Upper lobe of left lung (tissue), 6 donors: ENCODE results near the gene C6orf141. TPM values are rescaled to one million over a fixed set of nuclear protein-coding genes. Genes with fewer than 3 reads are reported as not detected.

ENCODE experiments used
- ATAC-seq, 2 donors: fragments of 200-7000 bp; cut with Tn5 transposase; one replicate each; pipeline ENCODE4 v1.9.1; 2022; ENCODE audit warnings: mild to moderate bottlenecking in 2 of 2, moderate library complexity in 2 of 2; ENCODE audit not compliant: low FRiP score in 2 of 2
- DNase-seq, 2 donors: peaks; one replicate each; pipeline ENCODE4 v3.0.0-alpha.2; 2019 to 2020
- H3K27ac ChIP-seq, 4 donors: fragments of 200-600 bp; sonication (generic); one replicate each; pipeline ENCODE4 v1.5.1; 2016 to 2019
- H3K27me3 ChIP-seq, 4 donors: fragments of 200-600 bp; sonication (generic); one replicate each; pipeline ENCODE4 v1.5.1; 2017 to 2019
- H3K36me3 ChIP-seq, 4 donors: fragments of 200-600 bp; sonication (generic); one replicate each; pipeline ENCODE4 v1.5.1; 2016 to 2019
- H3K4me1 ChIP-seq, 4 donors: fragments of 200-600 bp; sonication (generic); one replicate each; pipeline ENCODE4 v1.5.1; 2018 to 2019
- H3K4me3 ChIP-seq, 4 donors: fragments of 200-600 bp; sonication (generic); one replicate each; pipeline ENCODE4 v1.5.1; 2017 to 2019; ENCODE audit warnings: mild to moderate bottlenecking in 2 of 4, moderate library complexity in 1 of 4
- H3K9me3 ChIP-seq, 4 donors: fragments of 200-600 bp; sonication (generic); one replicate each; pipeline ENCODE4 v1.5.1; 2018 to 2019
- CTCF ChIP-seq, 6 experiments: fragments of 450-650 bp in 4 of 6; fragments of 200-600 bp in 2 of 6; sonication (generic) in 2 of 6; IDR thresholded peaks; one replicate each; pipeline ENCODE4 v1.5.1; 2016 to 2019; ENCODE audit warnings: antibody characterized with exemption in 6 of 6
- EP300 ChIP-seq, 4 donors: sonication (generic); formaldehyde crosslinking; IDR thresholded peaks; one replicate each; pipeline ENCODE4 v1.5.1; 2017; ENCODE audit warnings: antibody characterized with exemption in 4 of 4, control low read depth in 2 of 4
- POLR2A ChIP-seq, 4 donors: fragments of 450-650 bp; IDR thresholded peaks; one replicate each; pipeline ENCODE4 v1.5.1; 2016 to 2017; ENCODE audit warnings: antibody characterized with exemption in 4 of 4, mild to moderate bottlenecking in 2 of 4
- POLR2AphosphoS5 ChIP-seq, 2 donors: sonication (generic); formaldehyde crosslinking; IDR thresholded peaks; one replicate each; pipeline ENCODE4 v1.5.1; 2017; ENCODE audit warnings: antibody characterized with exemption in 2 of 2
- WGBS, 2 donors: methylation state at CpG; one replicate each; pipeline ENCODE4 v1.1.5; 2017 to 2018; 5-methylcytosine and 5-hydroxymethylcytosine counted together
- total RNA-seq, 6 donors: library from RNA; depleted of rRNA in 4 of 6; stranded (reverse); fragments of >200 nt in 4 of 6; gene quantifications; one replicate each; pipeline versions ENCODE4 v1.1.0 to v1.2.1, GENCODE V29; 2016 to 2021
- donor health status: DM: no; HTN: no; CAD: no; lungs with moderate emphysema.
- donor health status: DM: no; HTN: yes; CAD: no; lungs with severe emphysema.

Gene C6orf141
- total RNA-seq, 6 donors from 2014 or later = 1.2 to 2.9 (median 1.8) TPM

- no peaks in the 10 kb centered on the region for H3K27me3 ChIP-seq
- no peaks in the 10 kb centered on the region for H3K9me3 ChIP-seq
- H3K36me3 ChIP-seq = no peaks in the 10 kb centered on the region
- WGBS, 2 donors = 80 to 88% methylated on average over 1 of the region's 1 CpG
- DNase-seq (no peak), ATAC-seq (no peak)
- no peaks in the 10 kb centered on the region for H3K4me1 ChIP-seq
- no peak overlapping the region for H3K4me3 ChIP-seq
- TF ChIP-seq CTCF (IDR thresholded peaks at IDR 0.05) = no peak
- no peak for TF ChIP-seq POLR2A (IDR thresholded peaks at IDR 0.05)
- no peak for TF ChIP-seq EP300 (IDR thresholded peaks at IDR 0.05)
- no peak for TF ChIP-seq POLR2AphosphoS5 (IDR thresholded peaks at IDR 0.05)
- no peak overlapping the region for H3K27ac ChIP-seq
These were observed 14.1 kb downstream of the C6orf141 start for GRCh38 chr6:49564552-49564951.

DNA sequence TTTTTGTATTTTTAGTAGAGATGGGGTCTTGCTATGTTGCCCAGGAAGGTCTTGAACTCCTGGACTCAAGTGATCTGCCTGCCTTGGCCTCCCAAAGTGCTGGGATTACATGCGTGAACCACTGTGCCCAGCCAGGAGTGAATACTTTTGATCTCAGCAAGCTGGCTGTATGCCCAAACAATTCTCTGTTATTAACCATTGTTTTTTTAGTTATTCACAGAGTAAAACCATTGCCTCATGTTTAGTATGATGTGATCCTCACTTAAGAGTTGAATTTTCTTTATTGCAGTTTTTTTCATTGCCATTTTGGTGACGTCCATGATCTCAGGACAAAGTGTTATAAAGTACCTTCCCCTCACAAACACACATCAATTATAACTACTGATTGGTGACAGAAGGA is 14.8 kb downstream of the C6orf141 start:
- Histone ChIP-seq H3K4me3 (no peak overlapping the region), H3K36me3 (no peaks in the 10 kb centered on the region), H3K4me1 (no peaks in the 10 kb centered on the region), H3K27ac (no peak overlapping the region), H3K9me3 (no peaks in the 10 kb centered on the region), H3K27me3 (no peaks in the 10 kb centered on the region)
- DNase-seq = no peak
- WGBS, 2 donors = 30 to 47% methylated on average over 2 of the region's 2 CpGs
- ATAC-seq = no peak
- no peak for TF ChIP-seq POLR2A (IDR thresholded peaks at IDR 0.05)
- no peak for TF ChIP-seq POLR2AphosphoS5 (IDR thresholded peaks at IDR 0.05)
- no peak for TF ChIP-seq CTCF (IDR thresholded peaks at IDR 0.05)
- TF ChIP-seq EP300 (IDR thresholded peaks at IDR 0.05) = no peak

DNA sequence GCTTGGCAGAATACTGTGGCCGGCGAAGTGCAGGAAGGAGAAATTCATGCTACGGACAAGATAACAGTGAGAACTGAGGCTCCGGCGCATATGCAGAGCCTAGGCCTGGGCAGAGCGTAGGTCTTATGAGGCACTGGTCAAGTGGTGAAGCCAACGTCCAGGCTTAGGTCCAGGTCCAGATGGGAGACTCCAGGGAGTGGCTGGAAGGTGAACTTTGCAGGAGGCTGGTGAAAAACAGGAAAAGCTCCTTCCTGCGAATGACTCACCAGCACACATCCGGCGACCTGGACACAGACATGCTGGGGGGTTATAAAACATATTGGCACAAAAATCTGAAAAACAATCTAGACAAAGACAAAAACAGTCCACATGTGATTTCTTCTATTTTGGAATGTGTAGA is 15.4 kb downstream of the C6orf141 start:
- Histone ChIP-seq H3K27me3 (no peaks in the 10 kb centered on the region), H3K9me3 (no peaks in the 10 kb centered on the region), H3K4me3 (no peak overlapping the region), H3K27ac (no peak overlapping the region), H3K4me1 (peaks cover 0 to 4% (median 0%) of the 10 kb centered on the region in 4 donors), H3K36me3 (no peaks in the 10 kb centered on the region)
- TF ChIP-seq POLR2A (IDR thresholded peaks at IDR 0.05) = no peak
- TF ChIP-seq POLR2AphosphoS5 (IDR thresholded peaks at IDR 0.05) = no peak
- no peak for TF ChIP-seq EP300 (IDR thresholded peaks at IDR 0.05)
- TF ChIP-seq CTCF (IDR thresholded peaks at IDR 0.05) = no peak
- DNase-seq = no peak
- 69 to 72% methylated on average over 10 of the region's 10 CpGs for WGBS, 2 donors
- no peak for ATAC-seq

DNA sequence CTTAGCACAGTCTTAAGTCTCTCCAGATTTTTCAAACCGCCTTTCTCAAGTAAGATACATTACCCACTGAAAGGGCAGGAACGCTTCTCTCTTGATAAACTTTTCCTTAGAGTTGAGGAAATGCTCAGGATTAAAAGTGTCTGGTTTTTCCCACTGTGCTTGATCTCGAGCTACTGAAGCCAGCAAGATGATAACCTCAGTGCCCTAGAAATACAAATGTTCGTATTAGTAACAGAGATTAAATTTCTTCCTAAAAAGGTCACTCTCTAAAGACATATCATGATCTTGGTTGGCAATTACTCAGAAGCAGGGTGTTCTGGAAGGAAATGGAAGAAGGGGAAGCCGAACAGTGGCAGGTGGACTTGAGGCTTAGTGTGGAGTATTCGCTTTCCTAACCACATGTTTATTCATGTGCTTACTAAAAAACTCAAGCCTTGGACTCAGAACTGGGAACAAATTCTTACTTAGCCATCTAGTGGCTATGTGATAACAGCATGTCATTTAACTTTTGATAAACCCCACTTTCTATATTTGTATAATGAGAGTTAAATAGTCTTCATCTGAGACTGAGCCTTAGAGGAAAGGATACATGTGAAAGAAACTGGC is 20.1 kb downstream of the C6orf141 start:
- WGBS, 2 donors = 35 to 39% methylated on average over 6 of the region's 6 CpGs
- DNase-seq = no peak
- peak in 3 of 6 experiments; percentile 27 to 32 (median 27) for TF ChIP-seq CTCF (IDR thresholded peaks at IDR 0.05)
- TF ChIP-seq EP300 (IDR thresholded peaks at IDR 0.05) = no peak
- Histone ChIP-seq H3K27me3 (no peaks in the 10 kb centered on the region), H3K4me1 (peaks cover 0 to 6% (median 0%) of the 10 kb centered on the region in 4 donors), H3K27ac (no peak overlapping the region), H3K36me3 (no peaks in the 10 kb centered on the region), H3K9me3 (no peaks in the 10 kb centered on the region), H3K4me3 (no peak overlapping the region)
- peak in 1 of 2 donors; percentile 43 for ATAC-seq

DNA sequence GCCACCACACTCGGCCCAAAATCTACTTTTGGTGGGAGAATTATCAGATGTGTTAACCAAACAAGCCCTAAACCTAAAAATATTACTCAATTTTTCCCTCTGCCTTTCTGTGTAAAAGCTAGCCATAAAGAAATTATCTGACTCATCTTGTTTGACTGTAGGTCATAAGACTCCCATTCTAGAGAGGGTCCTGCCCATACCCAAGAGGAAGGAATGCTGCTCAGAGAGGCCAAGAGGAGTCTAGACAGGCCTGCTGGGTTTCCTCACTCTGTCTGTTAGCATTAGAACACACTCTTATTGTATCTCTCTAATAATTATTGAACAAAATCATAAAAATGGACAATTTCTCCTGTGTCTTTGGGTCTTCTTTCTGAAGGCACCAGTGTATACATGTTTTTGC is 26.1 kb downstream of the C6orf141 start:
- no peaks in the 10 kb centered on the region for H3K9me3 ChIP-seq
- DNase-seq (no peak), ATAC-seq (no peak)
- TF ChIP-seq EP300 (IDR thresholded peaks at IDR 0.05) = no peak
- TF ChIP-seq POLR2AphosphoS5 (IDR thresholded peaks at IDR 0.05) = no peak
- TF ChIP-seq CTCF (IDR thresholded peaks at IDR 0.05) = no peak
- TF ChIP-seq POLR2A (IDR thresholded peaks at IDR 0.05) = no peak
- H3K4me1 ChIP-seq = no peaks in the 10 kb centered on the region
- WGBS, 2 donors = 90 to 92% methylated on average over 1 of the region's 1 CpG
- no peak overlapping the region for H3K27ac ChIP-seq
- no peaks in the 10 kb centered on the region for H3K36me3 ChIP-seq
- no peaks in the 10 kb centered on the region for H3K27me3 ChIP-seq
- H3K4me3 ChIP-seq = no peak overlapping the region
